Stimulated activated CD8-positive, alpha-beta memory T cell treated with anti-CD3 and anti-CD28 coated beads, Interleukin-7, amount 100 ng/mL, for 24 hours (primary cell): ENCODE data around the gene MBNL3.

Source experiments
- DNase-seq: peaks from one replicate; pipeline ENCODE4 v3.0.0-alpha.2; 2020; ENCODE audit warnings: low read depth

MBNL3 gene, protein sequence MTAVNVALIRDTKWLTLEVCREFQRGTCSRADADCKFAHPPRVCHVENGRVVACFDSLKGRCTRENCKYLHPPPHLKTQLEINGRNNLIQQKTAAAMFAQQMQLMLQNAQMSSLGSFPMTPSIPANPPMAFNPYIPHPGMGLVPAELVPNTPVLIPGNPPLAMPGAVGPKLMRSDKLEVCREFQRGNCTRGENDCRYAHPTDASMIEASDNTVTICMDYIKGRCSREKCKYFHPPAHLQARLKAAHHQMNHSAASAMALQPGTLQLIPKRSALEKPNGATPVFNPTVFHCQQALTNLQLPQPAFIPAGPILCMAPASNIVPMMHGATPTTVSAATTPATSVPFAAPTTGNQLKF

DNA sequence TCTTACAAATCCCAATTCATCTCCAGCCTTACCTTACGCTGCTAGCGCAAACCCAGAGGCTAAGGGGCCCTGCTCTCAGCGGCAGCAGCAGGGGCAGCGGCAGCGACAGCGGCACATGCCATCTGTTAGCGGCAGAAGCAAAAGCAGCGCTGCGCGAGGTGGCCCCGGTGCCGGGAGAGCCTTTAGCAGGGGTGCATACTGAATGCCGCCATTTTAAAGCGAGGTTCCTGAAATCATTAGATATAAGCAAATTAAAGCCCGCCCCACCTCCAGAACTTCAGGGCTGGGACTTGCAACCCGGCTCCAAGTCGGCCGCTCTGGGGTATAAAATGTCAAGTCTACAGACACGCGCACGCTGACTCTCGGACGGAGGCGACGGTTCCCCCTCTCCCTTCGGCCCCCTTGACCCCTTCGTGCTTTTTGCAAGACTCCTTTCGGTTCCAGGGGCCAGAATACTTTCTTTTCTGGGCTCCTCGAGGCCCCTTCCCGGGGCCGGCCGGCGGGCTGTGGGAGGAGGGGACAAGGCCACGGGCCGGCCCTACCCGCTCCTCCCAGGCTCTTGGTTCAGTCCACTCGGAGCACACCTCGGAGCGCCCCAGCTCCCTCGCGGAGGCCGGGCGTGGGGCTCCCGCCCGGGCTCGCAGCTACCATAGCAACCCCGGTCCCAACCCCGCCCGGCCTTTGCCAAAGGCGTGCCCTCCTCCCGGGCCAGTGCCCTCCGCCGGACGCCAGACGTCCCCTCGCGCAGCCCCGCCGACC lies at the start of gene MBNL3:
MBNL3 (minus strand) TSS at position 220 of the 759 bp plus-strand sequence. CDS start 49,427 bp downstream, outside the sequence.
- DNase-seq: peak; percentile 2

DNA sequence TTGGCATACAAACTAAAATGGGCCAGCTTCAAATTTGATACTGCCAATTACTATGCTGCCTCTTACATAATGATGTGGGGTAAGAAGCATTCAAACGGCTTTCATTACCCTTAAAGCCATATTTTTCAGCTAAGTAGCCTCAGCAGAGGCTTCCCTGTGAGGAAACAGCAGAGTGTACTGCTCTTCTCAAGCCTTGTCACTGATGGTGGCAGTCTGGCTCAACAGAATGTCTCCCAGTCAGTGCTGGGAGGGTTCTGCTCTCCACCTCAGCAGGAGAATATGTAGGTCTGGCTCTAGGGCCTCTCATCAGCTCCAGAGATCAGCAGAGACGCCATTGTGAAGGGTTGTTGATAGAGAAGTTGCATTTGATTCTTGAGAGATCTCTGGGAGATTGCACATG lies 44.6 kb upstream of the MBNL3 start:
- DNase-seq: no peak

DNA sequence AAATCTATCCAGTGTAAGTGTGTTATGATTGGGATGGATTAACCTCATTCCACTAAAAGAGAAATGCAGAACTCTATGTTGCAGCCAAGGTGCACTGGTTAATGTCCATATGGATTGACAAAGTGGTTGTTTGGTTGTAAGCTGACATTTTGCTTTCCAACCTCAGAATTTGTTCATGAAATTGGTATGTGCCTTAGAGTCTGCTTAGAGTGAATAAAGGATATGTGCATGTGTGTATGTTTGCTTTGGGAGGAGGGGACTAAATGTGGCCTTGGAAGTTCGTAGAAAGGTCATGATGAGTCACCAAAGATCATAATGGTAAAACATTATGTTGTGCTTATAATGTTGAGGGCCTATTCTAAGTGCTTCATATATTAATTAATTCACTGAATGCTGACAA lies 44.1 kb upstream of the MBNL3 start:
- DNase-seq: no peak

DNA sequence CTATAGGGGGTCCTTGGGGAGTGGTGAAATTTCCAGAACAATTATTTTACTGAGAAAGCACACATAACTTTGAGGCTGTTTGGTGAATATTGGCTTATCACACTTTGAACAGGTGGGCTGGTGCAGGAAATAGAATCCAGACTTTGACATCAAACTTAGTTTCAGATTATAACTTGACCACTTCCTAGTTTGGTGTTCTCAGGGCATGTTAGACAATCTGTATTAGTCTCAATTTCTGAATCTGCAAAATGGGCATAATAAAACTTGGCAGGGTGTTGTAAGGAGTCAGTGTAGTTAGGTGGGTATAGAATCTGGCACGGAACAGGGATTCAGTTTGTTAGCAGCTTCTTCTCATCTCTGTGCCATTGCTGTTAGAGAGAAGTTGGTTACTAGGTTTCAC lies 43.3 kb upstream of the MBNL3 start:
- no peak for DNase-seq

DNA sequence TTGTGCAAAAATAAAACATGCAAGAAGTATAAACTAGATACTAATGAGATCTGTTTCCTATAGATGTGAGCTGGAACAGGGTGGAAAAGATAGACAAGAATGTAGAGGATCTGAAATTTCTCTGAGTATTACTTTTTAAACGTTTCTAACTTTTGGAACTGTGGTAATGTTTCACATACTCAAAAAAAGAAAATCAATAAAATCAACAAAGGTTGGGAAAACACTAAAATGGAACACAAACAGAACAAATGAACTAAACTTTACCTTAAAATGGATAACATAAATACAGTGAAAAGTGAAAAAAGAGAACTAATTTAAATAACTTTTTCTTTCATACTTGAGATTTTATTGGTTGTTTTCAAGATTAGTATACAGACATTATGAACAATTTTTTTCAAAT lies 32.0 kb upstream of the MBNL3 start:
- no peak for DNase-seq

DNA sequence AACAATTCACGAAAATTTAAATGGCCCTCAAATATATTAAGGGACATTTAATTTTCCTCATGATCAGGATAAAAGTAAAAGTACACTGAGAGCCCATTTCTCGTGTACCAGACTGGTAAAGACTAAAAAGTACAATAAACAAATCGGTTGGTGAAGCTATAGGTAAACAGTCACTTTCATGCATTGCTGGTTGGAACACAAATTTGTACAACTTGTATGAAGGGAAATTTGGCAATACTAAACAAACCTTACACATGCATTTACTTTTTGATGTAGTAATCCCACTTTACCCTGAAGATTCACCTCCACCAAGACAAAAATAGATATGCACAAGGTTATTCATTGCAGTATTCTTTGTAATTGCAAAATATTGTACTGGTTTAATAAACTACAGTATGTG lies 31.4 kb upstream of the MBNL3 start:
- DNase-seq: no peak

DNA sequence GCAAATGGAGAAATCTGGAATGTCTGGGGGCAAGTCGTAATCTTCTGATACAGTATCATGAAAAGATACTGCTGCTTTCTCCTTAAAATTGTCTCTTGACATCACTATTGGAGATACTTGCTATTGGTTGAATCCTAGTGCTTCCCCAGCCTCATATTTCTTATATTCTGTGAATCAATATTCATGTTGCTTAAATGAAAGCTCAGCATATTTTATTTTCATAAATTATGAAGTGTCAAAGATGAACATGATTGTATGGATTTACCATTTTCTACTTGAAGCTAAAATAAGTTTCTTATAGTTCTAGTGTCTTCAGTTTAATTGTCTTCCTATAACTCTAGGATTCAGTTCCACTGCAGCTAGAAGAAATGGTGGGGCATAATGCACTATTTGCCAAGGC lies 29.6 kb upstream of the MBNL3 start:
- DNase-seq: no peak

DNA sequence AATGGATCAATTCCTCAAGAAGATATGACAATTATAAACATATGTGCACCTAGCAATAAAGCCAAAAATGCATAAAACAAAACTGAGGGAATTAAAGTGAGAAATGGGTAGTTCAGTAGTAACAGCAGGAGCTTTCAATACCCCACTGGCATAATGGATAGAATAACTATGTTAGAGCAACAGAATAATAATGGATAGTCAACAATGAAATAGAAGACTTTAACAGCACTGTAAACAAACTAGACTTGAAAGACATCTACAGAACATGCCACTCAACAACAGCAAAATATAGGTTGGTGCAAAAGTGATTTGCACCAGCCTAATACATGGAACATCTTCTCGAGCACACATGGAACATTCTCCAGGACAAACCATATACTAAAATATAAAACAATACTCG lies 20.0 kb upstream of the MBNL3 start:
- no peak for DNase-seq

DNA sequence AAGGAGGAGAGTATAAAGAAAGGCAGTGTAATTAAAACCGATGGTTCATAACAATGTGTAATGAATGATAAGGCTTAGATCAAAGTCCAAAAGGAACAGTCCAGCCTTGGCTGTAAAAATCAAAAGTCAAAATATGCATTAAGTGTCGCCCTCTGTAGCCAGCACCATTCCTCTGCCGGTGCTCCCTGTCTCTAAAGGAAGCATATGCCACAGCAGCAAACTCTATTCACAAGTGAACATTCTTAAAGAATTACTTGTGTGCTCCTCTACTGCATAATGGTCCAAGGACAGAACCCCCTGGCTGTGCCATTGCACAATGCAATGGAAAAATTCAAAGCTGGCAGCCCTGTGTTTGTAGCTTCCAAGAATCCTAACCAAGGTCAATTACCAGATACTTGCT lies 16.3 kb upstream of the MBNL3 start:
- no peak for DNase-seq

DNA sequence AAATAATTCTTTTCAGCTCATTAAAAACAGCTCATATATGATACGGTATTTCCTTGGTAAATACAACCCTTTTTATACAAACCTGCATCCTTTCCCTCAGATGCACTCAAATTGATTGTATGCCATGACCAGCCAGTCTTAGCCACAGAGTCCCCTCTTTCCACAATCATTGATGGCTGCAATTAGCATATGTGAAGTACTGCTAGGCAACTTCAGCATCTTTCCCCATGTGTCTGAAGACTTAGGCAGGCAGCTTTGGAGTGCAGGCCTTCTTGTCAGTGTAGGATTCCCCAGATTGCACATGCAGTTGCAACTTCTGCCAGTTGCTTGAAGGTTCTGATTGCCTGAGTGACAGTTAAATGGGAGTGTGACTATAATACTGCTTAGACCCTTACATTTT lies 15.6 kb upstream of the MBNL3 start:
- DNase-seq: no peak

DNA sequence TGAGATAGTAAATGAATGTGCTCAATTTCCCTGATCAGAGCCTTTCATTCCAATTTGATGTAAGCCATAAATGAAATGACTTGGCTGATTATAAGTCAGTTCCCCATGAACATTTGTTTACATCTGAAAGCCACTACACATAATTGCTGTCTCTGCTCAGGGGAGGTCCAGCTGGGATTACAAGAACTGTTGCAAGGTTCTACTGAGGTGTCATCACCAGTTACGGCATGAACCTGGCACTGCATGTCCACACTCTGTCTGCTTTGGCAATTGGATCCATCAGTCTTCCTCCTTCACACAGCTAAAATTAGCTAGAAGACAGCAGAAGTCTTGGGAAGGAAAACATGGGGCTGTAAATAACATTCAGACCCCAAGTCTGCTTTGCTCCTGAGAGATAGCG lies 12.8 kb upstream of the MBNL3 start:
- DNase-seq: no peak

DNA sequence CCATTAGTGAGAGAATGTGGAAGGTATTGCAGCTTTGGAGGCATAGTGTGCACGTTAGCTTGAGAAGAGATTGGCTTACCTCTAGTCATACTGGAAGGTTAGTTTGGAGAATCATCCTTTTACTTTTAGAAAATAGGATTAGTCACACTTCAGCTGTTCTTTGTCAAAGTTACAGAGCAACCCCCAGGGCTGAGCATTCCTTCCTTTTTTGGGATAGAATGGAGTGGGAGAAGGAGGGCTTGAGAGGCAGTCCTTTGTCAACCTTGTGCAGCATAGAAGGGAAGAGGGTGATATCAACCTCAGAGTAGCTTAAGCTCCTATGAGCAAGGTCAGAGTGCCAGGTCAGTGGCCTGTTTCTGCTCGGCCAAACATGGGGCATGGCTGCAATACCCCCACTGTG lies 8.6 kb upstream of the MBNL3 start:
- no peak for DNase-seq

DNA sequence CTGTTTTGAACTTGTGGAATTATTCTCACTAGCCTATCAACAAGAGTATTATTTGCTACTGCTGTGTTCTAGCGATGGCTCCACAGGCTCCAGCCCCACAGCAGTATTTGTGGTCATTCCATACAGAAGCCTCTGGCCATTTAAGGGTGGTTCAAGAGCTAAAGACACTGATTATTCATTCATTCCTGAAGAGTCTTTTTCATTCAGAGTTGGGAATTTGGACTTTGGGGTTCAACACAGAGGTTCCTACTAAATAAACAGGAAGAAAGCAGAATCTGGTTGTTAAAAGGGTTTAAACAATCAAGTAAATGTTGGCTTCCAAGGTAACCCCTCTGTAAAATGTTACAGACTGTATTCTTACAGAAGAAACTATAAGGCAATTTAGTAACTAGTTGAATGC lies 4.3 kb upstream of the MBNL3 start:
- DNase-seq: no peak

DNA sequence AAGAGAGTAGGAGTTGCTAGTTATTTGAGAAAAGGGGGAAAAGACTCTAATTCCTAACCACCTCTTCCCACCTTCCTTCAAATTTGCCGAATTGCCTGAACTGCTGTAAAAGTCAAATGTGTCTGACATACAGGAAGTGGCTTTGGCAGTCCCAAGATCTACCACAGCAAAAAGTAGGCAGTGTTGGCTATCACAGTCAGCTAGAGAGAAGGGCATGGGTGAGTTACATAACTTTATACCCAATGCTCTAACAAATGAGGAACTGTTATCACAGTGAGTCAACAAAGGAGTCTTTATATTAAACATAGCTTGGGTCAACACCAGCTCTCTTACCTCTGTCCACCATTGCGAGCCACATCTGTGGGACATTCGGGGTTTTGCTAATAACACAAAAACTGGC lies 2.4 kb upstream of the MBNL3 start:
- no peak for DNase-seq

DNA sequence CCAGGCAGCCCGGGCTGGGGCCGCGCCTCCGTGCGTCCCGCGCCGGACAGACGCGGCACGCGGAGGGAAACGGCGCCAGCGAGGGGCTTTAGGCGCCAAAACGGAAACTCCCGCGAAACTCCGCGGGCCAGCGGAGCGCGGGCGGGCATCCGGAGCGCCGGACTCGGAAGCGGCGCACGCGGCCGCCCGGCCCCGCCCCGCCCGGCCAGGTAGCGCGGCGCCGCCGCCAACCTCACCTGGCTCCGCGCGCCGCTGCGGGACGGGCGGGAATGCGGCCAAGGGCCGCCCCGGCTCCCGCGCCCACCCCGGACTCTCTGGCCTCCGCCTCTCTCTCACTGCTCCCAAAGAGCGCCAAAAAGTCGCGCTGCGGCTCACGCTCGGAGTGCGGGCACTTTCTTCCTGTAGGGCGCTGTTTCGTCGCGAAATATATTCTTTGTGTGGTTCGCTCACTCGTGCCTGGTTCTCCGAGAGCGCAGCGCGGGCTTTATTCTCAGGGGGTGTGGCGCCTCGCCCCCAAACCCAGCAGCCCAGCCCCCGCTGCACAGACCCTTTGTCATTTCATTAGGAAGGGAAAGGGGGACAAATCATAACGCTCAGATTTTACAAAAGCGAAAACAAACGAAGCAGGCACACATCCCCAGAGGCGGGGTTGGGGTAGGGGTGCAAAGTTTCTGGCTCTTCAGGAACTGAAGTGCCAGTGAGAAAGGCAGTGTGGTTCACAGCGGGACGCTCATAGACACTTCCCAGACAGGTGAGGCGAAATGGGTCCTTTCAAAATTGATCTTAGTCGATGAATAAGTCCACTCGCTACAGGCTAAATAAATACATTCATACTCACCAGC lies 961 bp upstream of the MBNL3 start:
- DNase-seq: no peak

DNA sequence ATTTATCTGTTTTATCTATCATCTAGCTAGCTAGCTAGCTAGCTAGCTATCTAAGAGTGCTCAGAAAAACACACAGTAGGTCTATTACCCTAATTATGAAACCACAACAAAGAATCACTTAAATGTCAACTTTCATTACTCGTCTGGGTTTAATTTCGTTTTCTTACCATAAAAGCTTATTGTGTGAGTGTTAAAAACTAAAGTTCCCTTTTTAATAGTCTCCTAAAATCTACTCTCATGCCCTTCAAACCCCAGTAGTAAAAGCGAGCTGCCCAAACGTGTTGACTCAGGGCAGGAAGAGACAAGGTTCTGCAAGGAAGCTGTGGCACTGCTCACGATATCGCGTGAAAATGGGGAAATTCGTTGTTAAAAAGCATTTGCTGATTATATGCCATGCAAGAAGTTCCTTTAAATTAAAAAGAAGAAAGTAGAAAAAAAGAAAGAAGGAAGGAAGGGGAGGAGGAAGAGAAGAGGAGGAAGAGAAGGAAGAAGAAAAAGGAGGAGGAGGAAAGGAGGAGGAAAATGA lies 595 bp downstream of the MBNL3 start:
- DNase-seq: no peak

DNA sequence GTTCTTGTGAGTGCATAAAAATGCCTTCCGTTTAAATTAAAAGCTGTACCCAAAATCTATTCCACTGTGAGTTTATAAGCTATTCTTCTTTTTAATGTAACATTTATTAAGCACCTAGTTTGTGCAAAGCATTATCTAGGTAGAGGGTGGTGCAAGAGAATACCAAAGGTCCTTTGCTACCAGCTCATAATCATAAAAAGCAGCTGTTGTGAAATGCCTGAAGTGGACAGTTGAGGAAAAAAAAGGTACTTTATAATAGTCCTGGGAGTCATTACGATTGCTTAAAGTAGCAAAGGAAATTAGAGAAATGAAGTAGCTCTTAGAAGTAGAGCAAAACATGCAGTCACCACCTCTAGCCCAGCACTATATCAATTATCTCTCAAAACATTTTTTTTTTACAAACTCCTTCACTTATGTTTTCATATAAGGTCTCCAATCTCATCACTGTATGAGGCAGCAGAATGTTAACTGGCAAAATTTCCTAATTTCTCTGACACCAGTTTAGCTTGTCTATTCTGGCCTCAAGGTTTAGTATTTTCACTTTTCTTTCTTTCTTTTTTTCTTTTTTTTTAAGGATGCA lies 2.1 kb downstream of the MBNL3 start:
- no peak for DNase-seq

DNA sequence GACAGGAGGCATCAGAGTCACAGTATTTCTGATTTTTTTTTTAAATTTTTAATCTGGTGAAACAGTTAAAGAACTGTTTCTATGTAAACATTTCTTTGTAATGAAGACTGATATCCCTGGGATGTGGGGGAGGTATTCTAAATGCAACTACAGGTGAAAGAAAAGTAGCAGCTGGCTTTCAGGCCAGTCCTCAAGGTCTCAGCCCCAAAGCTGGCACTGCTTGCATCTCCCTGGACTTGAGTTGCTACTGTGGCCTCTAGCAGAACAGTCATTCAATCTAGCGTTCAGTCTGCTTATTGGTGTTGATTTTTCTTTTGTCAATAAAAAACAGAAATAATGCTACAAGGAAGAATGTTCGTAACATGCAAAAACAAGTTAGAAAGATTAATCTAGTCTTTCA lies 4.9 kb downstream of the MBNL3 start:
- DNase-seq: no peak

DNA sequence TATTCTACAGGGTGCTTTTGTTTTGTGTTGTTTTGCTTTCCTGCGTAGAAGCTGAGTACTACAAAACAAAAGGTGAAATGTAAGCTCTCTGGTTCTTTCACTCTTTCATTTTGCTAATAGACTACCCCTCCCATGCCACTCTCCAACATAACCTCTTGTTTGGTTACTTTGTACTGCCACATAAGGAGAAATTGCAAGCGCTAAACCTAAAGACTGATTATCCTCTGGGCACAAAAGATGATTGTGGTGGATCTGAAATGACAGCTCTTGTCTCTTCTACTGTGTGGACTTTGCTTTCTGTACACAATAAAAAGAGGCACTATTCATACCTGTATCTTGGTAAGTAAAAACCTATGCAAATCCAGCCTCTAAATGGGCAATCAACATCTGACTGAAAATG lies 5.3 kb downstream of the MBNL3 start:
- DNase-seq: no peak

DNA sequence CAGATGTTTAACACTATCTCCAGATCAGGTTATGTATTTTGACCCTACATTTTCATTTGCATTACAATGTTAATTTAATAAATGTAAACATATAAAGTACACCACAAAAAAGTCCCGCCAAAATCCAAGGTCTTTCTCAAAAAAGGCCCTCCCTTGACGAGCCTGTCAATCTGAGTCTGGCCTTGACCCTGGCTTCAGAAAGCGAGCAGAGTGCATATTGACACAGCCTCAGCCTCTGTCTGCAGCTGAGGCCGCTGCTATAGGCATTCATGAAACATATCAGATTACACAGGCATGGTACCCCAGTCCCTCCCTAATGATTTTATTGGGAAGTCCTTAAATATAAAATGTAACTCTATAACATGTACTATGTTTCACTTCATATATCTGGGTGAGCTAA lies 6.2 kb downstream of the MBNL3 start:
- no peak for DNase-seq

DNA sequence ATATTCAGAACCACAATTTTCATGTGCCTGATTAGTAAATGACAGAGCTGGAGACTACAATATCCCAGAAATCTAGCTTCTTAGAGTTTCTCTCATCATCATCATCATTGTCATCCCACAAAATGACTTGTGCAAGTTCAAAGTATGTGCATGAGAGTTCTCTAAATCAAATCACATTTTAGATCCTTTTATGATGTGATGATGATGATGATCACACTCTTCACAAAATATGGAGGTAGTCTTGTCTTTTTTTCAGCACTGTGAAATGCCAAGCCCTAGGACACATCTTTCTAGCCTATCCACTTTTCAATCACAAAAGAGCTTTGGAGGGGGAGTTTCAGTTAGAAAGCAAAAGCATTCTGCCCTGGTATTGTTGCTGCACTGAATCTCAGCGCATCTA lies 7.4 kb downstream of the MBNL3 start:
- no peak for DNase-seq

DNA sequence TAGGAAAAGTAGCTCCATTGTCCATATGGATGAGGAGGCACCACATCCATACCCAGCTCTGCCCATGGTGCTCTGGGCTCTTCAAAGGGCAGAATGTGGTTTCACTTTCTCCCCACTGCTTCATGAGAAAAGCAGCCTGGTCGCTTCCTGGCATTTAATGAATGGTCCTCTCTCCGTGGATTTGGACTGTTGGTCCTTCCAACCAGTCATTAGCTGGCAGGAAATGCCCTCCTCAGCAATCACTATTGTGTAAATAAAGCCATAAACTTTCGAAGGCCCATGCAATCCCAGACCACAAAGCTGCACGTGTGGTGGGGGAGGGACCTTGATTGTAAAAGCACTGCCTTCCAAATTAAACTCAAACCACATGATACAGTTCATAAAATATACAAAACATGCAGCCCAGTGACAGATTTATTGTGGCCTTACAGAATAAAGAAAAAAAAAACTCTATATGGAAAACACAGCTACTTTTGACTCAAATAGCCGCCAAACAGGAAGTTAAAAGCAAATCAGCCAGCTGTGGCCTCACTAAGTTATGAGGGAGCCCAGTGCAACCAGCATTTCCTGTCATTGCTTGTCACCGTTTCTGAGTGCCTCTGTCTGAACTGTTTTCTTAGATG lies 8.1 kb downstream of the MBNL3 start:
- DNase-seq: no peak
